Activated CD4-positive, alpha-beta T cell treated with anti-CD3 and anti-CD28 coated beads for 4 hours (primary cell): ENCODE measurements around the gene C17orf113.
"Not testable (repeated sequence)": the region's sequence is repeated elsewhere in the genome, so short reads cannot be mapped to it uniquely, and the experiment has no call there.

Source experiments
- DNase-seq, 2 donors: peaks; one replicate each; pipeline ENCODE4 v3.0.0-alpha.2; 2020

Gene C17orf113

DNA sequence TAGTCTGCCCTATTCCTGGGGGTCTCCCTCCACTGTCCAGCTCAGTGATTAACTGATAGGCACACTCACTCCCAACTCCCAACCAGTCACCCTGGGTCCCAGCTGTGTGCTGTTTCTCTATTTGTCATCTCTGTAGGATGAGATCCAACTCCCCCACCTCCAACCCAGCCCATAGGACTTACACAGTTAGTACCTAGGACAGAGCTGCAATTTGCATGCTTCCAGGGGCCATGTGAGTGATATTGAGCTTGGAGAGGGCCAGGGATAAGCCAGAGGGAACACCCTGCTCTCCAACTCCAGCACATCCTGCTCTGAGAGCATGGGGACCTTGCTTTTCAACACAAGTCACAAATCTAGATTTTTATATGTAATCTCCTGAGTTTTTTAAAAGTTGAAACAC lies 8.8 kb downstream of the C17orf113 start:
- DNase-seq, result no peak

DNA sequence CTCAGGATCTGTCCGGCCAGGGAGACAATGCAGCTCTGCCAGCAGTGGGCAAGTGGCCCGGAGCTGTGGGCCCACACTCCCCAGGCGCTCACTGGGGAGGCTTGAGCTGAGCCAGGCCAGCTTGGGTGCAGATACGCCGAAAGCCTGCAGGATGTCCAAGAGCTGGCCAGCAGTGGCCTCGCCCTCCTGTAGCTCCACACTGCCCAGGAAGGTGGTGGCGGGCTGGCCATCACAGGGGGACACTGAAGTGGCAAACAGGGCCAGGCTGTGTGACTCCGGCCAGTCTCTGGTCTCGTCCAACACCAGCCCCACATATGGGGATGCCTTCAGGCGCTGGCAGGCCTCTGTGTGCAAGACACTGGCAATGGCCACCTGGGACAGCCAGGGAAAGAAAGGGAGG lies 9.6 kb downstream of the C17orf113 start:
- no peak for DNase-seq

GRCh38 chr17:42039794-42040763 lies 10.3 kb downstream of the C17orf113 start:
- DNase-seq, result no peak

DNA sequence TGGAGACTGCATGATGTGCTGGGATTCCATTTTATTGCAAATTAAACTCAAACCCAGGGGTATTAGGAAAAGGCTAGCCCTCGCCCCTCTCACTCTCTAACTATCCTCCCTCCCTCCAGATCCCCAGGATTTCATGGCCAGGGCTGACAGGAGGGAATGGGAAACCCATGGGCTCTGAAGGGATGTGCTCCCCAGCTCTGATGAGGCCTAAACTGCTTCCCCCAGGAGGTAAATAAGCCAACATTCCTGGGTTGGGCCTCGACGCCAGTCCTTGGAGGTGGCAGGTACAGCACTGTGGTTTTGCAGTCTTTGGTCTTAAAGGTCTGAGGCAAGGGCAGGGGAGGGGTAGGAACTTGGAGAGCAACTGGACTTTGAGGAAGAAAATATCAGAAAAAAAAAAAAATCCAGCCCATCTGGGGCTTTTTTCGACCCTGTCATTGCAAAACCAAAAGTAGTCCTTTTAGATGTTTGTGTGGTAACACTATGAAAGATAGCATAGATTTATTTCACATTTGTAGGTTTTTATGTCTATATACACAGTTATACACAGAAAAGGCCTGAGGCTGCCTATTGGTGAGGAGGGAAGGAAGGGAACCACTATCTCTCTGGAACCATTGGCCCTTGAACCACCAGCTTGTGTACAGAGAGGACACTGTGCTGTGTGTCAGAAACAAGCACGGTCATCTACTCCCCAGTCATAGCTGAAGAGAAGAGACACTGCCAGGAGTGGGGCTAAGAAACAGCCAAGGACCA lies 12.0 kb downstream of the C17orf113 start:
- no peak for DNase-seq

DNA sequence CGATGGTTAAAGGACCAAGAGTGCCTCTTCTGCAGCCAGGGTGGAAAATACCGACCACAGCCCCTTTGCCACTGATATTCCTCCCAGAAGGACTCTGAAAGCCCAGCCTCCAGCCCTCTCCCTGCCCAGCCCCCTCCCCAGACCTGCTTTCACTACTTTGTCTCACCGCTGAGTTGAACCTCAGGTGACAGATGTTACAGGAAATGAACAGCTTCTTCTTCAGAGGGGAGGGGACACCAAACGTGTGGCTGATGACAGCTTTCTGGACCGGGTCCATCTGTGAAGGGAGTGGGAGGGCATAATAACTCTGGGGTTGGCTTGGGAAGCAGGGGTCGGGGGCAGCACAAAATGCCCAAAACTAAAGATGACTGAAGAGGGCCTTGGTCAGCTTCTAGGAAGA lies 16.3 kb downstream of the C17orf113 start:
- no peak for DNase-seq

- no peak for DNase-seq
Observed at GRCh38 chr17:42031584-42031983, 18.8 kb downstream of the C17orf113 start.

- DNase-seq, result no peak
Observed at GRCh38 chr17:42028791-42029127, 21.6 kb downstream of the C17orf113 start.

GRCh38 chr17:42027961-42028790 lies 22.2 kb downstream of the C17orf113 start:
- DNase-seq, result no peak

DNA sequence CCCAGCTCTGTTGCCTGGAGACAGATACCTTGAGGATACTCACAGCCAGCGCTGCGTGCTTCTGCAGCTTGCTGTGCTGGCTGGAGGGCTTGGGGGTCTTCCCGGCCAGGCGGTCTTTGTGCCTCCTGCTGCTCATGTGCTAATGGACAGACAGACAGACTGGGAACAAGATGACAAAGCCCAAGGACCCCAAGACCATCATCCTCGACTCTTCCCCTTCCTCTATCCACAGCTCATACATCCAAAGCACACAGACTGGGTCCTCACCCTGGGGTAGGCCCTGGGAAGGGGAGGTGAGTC lies 22.9 kb downstream of the C17orf113 start:
- DNase-seq, result no peak

GRCh38 chr17:42026857-42027589 lies 23.4 kb downstream of the C17orf113 start:
- no peak for DNase-seq

GRCh38 chr17:42025936-42026335 lies 24.5 kb downstream of the C17orf113 start:
- DNase-seq, result no peak

DNA sequence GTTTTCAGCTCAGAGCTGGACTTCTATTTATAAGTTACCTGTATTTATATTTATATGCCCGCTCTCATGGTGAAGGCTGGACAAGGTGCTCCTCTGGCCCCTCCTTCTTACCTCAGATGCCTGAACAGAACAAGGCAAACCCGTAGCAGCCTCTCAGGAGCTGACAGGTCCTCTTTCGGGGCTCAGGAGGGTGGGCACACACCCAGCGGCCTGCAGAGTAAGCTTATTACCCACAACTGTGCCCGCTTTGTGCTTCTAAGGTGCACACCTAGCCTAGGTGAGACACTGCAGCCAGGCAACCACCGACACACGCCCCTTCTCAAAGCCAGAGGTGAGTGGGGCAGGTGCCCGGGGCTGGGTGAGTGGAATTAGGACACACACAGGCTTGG lies 25.2 kb downstream of the C17orf113 start:
- no peak for DNase-seq

DNA sequence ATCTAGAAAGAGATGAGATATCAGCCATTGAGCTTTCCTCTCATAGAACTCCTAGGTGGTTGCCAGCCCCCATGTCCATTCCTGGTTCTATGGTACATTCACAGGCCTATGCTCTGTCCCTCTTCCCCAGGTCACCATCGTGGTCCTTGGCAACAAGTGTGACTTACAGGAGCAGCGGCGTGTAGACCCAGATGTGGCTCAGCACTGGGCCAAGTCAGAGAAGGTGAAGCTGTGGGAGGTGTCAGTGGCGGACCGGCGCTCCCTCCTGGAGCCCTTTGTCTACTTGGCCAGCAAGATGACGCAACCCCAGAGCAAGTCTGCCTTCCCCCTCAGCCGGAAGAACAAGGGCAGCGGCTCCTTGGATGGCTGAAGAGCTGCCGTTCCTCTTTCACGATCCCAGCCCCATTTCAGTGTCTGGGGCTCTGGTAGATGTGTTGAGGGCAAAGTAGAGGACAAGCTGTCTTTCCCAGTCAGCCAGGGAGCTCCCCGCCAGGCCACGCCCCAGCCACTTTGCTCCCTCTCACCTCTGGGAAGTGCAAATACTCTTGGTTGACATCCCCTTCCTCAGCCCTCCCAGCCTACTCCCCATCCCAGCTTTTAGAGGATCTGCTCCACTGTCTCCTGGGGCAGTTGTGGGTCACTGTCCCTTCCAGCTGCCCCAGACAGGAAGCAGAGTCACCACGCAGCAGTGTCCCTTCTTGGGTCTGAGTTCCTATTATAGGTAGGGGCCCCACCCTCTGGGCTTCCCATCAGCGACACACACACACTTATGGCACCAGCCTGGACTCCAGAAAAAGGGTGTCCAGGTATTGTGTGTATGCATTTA lies 26.7 kb downstream of the C17orf113 start:
- no peak for DNase-seq

- DNase-seq, result not testable (repeated sequence)
Observed at GRCh38 chr17:42020845-42021244, 29.6 kb downstream of the C17orf113 start.

- DNase-seq, result peak; percentile 91 to 92
Observed at GRCh38 chr17:42019509-42020404, 30.6 kb downstream of the C17orf113 start, which contains the start of gene NKIRAS2. TSS of gene NKIRAS2 (plus strand) at chr17:42020090. CDS start at chr17:42021578, 1,488 bp downstream.

- DNase-seq, result no peak
Observed at GRCh38 chr17:42018988-42019387, 31.4 kb downstream of the C17orf113 start.

DNA sequence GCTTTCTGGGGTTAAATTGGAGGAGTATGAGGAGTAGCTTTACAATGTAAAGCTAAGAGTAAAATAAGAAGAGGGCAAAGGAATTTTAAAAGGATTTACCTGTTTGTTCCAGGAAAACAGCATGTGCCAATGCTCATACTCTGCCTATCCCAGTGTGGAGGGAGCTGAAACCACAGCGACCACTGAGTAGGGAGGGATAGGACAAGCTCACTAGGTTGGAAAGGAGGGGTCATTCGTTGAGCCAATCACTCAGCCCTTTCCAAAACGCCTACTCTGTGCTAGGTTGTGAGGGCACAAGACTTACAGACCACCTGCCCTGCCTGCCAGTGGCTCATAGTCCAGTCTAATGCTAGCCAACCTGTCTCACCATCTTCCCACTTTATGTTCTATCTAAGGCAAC lies 32.1 kb downstream of the C17orf113 start:
- no peak for DNase-seq

DNA sequence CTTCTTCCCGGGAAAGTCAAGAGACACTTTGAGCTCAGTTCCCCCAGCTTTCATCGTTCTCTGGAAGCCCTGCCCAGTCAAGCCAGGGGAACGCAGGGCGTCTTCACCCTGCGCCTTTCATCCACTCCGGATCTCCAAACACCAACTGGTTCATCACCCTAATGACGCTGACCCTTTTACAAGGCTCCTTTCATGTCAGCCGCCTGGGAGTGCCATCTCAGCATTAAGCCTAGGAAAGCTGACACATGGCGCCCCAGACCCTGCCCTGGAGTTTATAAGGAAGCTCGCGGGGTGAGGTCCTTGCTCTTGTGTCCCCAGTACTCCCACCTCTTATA lies 32.6 kb downstream of the C17orf113 start:
- DNase-seq, result no peak

- DNase-seq, result peak; percentile 86 to 90
Observed at GRCh38 chr17:42016941-42017865, 33.2 kb downstream of the C17orf113 start, which contains the start of gene DNAJC7. TSS of gene DNAJC7 (minus strand) at chr17:42017439. CDS start at chr17:42017416, 23 bp downstream.
